Activated CD4-positive, alpha-beta T cell treated with anti-CD3 and anti-CD28 coated beads for 4 hours (primary cell): ENCODE results near the gene PRKACB.

Experiments used
- DNase-seq, 2 donors: peaks; one replicate each; pipeline ENCODE4 v3.0.0-alpha.2; 2020

The PRKACB gene

DNA sequence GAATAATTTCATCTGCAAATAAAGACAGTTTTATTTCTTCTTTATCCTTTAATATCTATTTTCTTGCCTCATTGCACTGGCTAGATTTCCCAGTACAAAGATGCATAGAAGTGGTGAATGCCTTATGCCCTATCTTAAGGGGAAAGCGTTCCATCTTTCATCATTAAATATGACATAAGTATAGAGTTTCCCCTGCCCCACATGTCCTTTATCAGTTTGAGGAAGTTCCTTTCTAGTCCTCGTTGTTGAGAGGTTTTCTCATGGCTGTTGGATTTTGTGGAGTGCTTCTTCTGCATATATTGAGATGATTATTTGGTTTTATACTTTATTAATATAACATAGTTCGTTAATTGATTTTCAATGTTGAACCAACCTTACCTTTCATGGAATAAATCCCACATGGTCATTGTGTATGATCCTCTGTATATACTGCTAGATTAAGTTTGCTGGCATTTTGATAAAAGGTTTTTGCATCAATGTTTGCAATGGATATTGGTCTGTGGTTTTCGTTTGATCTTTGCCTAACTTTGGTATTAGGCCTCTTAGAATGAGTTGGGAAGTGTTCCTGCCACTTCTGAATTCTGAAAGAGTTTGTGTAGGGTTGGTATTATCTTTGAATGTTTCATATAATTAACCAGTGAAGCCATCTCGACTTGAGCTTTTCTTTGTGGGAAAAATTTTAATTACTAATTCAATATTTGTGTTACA is 15.6 kb downstream of the PRKACB start:
- no peak for DNase-seq

- DNase-seq = no peak
Observed at GRCh38 chr1:84162295-84162694, 18.2 kb downstream of the PRKACB start.

- no peak for DNase-seq
Observed at GRCh38 chr1:84163123-84163931, 19.3 kb downstream of the PRKACB start.

DNA sequence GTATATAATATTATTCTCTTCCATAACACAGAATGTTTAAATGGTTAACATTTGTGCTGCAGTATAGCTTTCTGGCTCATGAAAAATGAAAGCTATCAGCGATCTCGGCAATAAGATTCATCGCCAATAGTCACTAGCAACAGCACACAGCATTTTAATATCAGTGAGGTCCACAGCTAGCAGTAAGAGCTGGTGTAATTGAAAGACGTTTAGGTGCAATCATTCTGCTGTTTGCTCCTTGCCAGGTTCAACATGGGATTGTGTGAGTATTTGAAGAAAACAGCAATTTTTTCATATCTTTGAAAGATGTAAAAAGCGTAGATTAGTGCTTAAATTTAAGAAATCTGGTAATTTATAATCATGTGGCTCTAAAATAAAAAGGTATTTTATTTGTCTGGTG is 20.1 kb downstream of the PRKACB start:
- DNase-seq = no peak

- DNase-seq = no peak
Observed at GRCh38 chr1:84164567-84165021, 20.5 kb downstream of the PRKACB start.

DNA sequence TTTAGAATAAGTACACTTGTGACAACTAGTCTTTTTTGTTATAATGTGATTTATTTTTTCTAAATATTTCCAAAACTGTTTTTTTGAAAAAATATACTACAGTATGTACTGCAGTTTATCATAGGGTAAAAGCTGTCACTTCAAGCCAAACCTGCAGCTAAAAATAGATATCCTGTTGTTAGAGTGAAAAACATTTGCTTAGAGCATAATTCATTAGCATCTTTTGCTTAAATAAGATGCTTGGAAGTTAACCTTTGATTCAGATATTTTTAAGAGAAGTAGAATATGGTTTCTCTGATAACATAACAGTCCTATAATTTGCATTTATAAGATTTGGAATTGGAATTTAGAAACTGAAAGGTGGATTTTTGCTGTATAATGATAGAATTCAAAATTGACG is 21.5 kb downstream of the PRKACB start:
- no peak for DNase-seq

GRCh38 chr1:84166797-84167196 is 22.7 kb downstream of the PRKACB start:
- DNase-seq = no peak

GRCh38 chr1:84168783-84169182 is 24.7 kb downstream of the PRKACB start:
- DNase-seq = no peak

DNA sequence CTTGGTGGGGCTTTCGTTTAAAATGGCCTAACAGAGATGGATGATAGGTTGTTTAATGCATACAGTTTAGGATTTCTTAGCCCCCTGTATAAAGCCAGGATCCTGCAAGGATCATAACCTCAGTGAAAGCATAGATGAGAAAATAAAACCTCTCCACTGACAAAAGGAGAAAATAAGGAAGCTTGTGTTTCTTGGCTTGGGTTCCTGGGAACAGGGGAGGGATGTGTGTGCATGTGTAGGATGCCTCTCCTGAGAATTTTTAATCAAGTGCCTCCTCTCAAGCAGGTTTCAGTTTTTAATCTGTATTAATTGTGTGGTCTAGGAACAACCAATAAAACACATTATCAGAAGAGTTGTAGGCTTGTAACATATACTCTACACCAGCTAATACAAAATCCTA is 26.1 kb downstream of the PRKACB start:
- DNase-seq = no peak

DNA sequence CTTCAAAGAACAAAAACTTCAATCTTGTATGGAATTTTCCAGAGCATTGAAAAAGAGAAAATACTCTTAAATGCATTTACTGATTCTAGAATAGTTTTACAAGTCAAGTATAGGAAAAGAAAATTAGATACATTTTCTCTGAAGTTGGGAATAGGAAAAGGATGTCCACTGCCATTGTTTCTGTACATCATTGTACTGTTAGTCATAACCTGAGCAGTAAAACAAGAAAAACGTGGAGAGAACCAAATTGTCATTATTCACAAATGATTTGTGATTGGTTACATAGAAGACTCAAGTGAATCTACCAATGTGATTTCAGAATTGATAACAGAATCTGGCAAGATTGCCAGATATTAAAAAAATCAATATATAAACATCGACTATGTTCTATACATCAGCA is 27.4 kb downstream of the PRKACB start:
- DNase-seq = no peak

DNA sequence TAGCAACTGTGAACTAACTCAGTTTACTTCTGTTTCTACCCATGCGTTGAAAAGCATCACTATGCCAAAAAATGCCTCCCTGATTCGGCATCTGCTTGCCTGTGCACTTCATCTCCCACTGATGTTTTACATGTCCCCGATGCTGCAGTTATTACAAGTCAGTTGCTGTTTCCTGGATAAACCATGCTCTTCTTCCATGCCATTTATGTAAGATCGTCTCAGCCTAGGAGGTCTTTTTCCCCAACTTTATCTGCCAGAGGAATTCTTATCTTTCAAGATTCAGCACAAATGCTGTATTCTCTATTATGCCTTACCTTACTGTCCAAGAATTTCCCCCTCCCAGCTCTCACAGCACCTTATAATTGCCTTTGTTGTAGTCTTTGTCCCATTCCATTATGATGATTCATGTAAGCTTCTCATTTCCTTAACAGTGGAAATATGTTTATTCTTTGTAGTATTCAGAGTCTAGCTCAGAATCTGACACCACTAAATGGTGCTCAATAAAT is 30.0 kb downstream of the PRKACB start:
- DNase-seq = no peak

DNA sequence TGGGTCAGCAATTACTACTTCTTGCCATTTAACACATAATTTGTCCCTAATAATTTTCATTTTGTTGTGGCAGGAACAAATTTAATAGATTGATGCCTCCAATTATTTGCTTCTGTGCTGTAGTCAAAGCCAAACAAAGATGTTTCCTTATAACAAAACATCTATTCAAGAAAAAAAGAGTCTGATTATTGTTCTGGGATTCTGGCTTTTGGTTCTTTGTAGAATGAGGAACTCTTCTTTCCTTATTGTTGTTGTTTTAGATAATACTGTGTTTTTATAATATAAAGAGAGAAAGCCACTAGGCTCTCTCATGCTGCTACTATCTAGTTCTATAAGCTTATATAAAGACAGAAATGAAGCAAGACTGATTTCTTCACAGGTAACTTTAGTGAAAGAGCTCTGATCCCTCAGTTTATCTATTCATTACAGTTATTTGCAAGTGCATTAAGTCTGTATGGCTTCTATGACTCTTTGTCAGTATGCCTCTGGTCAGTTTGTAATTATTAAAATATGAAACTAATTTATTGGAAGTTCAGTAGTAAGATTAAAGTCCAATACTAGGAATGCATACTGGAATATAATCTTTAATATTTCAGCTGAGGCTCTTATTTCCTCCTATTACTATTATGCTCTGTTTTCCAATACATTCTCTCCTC is 37.4 kb downstream of the PRKACB start:
- DNase-seq = no peak

DNA sequence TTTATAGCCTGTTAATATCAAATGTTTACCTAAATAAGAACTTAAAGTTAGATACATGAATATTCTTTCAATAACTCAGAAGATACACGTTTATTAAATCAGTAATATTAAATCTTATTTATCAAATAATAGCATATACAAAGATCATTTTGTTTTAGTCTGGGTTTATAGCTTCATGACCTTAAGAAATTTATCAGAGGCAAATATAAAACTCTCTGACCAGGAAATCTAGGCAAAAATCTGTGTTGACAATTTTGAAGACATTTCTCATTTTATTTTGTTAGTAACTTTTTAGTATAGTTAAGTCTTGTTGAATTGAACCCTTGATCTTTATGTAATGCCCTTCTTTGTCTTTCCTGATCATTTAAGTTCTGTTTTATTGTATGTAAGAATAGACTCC is 46.4 kb downstream of the PRKACB start:
- DNase-seq = no peak

- DNase-seq = no peak
Observed at GRCh38 chr1:84192681-84193080, 48.6 kb downstream of the PRKACB start.

- no peak for DNase-seq
Observed at GRCh38 chr1:84198832-84199231, 54.8 kb downstream of the PRKACB start.

DNA sequence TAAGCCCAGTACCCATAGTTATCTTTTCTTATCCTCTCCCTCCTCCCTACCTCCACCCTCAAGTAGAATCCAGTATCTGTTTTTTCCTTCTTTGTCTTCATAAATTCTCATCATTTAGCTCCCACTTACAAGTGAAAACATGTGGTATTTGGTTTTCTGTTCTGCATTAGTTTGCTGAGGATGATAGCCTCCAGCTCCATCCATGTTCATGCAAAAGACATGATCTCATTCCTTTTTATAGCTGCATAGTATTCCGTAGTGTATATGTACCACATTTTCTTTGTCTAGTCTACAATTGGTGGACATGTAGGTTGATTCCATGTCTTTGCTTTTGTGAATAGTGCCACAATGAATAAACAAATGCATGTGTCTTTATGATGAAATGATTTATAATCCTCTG is 55.2 kb downstream of the PRKACB start:
- no peak for DNase-seq

DNA sequence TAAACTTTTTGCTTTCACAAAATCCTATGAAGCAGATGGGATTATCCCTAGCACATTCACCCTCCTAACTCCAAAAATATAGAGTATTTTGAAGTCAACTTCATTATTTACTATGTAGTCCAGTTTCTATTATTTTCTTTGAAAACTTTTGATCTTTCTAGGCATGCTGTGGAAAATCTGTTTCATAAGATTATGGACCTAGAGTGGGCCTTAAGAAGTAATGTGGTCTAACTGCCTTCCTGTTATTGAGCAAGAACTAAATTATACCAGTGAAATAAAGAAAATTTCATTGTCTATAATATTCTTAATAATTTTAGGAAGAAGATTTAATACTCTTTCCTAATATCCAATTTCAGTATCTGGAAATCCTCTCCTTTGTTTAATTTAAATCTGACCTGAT is 58.1 kb downstream of the PRKACB start:
- DNase-seq = no peak

DNA sequence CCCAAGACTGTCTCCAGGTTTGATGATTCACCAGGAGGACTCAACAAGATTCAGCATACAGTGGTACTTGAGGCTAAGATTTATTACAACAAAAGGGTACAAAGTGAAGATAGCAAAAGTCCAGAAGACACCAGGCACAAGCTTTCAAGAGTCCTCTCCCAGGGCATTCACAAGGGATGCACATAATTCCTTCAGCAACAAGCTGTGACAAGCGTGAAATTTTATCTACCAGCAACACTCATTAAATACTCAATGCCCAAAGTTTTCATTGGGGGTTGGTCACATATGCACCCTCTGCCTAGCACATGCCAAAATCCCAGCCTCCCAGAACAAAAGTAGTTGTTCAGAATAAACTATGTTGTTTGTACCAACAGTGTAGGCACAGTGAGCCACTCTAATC is 62.3 kb downstream of the PRKACB start:
- DNase-seq = no peak

GRCh38 chr1:84208935-84209334 is 64.9 kb downstream of the PRKACB start:
- DNase-seq = no peak

DNA sequence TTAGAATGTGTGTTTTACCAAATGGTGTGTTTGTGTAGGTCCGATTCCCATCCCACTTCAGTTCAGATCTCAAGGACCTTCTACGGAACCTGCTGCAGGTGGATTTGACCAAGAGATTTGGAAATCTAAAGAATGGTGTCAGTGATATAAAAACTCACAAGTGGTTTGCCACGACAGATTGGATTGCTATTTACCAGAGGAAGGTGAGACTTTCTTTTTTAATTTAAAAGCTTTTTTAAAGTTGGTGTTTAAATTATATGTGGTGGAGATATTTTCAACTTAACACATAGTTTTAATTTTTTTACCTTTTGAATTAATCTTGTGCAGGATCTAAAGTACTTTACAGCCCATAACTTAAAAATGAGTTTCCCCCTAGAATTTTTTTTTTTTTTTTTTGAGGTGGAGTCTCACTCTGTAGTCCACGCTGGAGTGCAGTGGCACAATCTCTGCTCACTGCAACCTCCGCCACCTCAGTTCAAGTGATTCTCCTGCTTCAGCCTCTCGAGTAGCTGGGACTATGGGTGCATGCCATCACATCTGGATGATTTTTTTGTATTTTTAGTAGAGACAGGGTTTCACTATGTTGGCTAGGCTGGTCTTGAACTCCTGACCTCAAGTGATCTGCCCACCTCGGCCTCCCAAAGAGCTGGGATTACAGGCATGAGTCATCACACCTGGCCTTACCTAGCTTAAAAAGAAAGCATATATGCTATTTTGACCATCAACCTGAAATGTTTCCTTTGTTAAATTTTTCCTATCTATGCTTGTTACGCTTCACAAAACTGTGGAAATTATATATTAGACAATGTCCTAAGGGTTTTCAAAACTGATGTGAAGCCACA is 70.3 kb downstream of the PRKACB start:
- DNase-seq = no peak

- DNase-seq = no peak
Observed at GRCh38 chr1:84217239-84217638, 73.2 kb downstream of the PRKACB start.

DNA sequence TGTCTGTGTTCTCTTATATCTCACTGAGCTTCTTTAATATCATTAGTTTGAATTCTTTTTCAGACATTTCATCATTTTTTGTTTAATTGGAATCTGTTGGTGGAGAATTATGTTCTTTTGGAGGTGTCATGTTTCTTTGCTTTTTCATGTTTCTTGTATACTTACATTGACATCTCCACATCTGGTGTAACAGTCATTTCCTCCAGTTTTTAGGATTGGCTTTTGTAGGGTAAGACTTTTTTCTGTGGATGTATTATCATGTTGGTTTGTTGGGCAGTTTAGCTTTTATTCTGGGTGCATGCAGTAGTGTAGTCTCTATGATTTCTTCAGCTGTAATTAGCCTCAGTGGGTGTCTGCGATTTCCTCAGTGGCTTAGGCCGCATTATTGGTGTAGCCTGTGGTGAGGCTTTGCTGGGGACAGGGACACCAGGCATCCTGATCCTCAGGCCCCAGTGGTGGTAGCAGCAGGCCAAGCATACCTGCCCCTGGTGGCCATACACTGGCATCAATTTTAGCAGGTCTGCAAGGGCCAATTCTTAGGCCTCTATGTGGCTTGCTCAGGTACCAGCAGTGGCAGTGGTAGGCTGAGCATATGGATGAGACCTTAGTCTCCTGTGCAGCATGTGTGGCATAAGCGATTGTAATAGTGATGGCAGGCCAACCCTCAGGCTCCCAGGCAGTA is 79.8 kb downstream of the PRKACB start:
- DNase-seq = no peak
